CD14-positive monocyte (primary cell): ENCODE results near the gene MYLK2. TPM values are rescaled to one million over a fixed set of nuclear protein-coding genes. Genes with fewer than 3 reads are reported as not detected.

Experiments
- DNase-seq, 3 donors: peaks; one replicate each; pipeline ENCODE4 v3.0.0-alpha.2; 2011 to 2022
- H2AFZ ChIP-seq: 2 replicates; pipeline ENCODE4 v1.6.0; 2012; ENCODE audit warnings: mild to moderate bottlenecking, low read depth, low read length, inconsistent platforms; ENCODE audit not compliant: insufficient read depth, poor library complexity, severe bottlenecking
- H3K27ac ChIP-seq, 2 donors: 1 replicate in 1 of 2; 2 replicates in 1 of 2; pipeline ENCODE4 v1.5.1; 2012 to 2013; ENCODE audit warnings: low read length in 2 of 2, control low read depth in 1 of 2, inconsistent platforms in 1 of 2, low read depth in 1 of 2, mild to moderate bottlenecking in 1 of 2
- H3K27me3 ChIP-seq, 2 donors: one replicate each; pipeline versions ENCODE4 v1.6.0 to v1.6.1; 2011 to 2013; ENCODE audit warnings: low read length in 2 of 2; ENCODE audit not compliant: control insufficient read depth in 2 of 2, insufficient read depth in 2 of 2
- H3K36me3 ChIP-seq, 2 donors: replicated peaks in 1 of 2; 1 replicate in 1 of 2; 2 replicates in 1 of 2; pipeline versions ENCODE4 v1.5.1 to v1.6.1; 2012 to 2013; ENCODE audit warnings: low read length in 2 of 2, control low read depth in 1 of 2, inconsistent platforms in 1 of 2, mild to moderate bottlenecking in 1 of 2; ENCODE audit not compliant: insufficient read depth in 2 of 2, control insufficient read depth in 1 of 2
- H3K4me1 ChIP-seq, 2 donors: 1 replicate in 1 of 2; 2 replicates in 1 of 2; pipeline versions ENCODE4 v1.5.1 to v1.6.1; 2012 to 2013; ENCODE audit warnings: low read length in 2 of 2, control low read depth in 1 of 2, inconsistent platforms in 1 of 2, mild to moderate bottlenecking in 1 of 2, moderate library complexity in 1 of 2; ENCODE audit not compliant: insufficient read depth in 2 of 2, control insufficient read depth in 1 of 2
- H3K4me2 ChIP-seq: replicated peaks from 2 replicates; pipeline ENCODE3; 2012; ENCODE audit warnings: low read length, moderate library complexity, mild to moderate bottlenecking; ENCODE audit not compliant: poor library complexity, severe bottlenecking; ENCODE audit errors: extremely low read depth
- H3K4me3 ChIP-seq, 3 experiments: fragments of 200-600 bp in 1 of 3; sonication (generic) in 1 of 3; replicated peaks in 1 of 3; 1 replicate in 2 of 3; 2 replicates in 1 of 3; pipeline ENCODE4 v1.5.1; 2011 to 2013; ENCODE audit warnings: low read length in 3 of 3, mild to moderate bottlenecking in 3 of 3, control low read depth in 2 of 3, low read depth in 2 of 3, inconsistent platforms in 1 of 3, moderate library complexity in 1 of 3
- H3K79me2 ChIP-seq: 2 replicates; pipeline ENCODE4 v1.6.0; 2012; ENCODE audit warnings: mild to moderate bottlenecking, control low read depth, inconsistent platforms, low read length, moderate library complexity; ENCODE audit not compliant: insufficient read depth
- H3K9ac ChIP-seq: 2 replicates; pipeline ENCODE4 v1.6.0; 2017; ENCODE audit warnings: low read length, mild to moderate bottlenecking; ENCODE audit not compliant: insufficient read depth, poor library complexity, severe bottlenecking
- H3K9me3 ChIP-seq, 2 donors: replicated peaks in 1 of 2; 1 replicate in 1 of 2; 2 replicates in 1 of 2; pipeline versions ENCODE4 v1.5.1 to v1.6.1; 2012 to 2013; ENCODE audit warnings: low read length in 2 of 2, control low read depth in 1 of 2; ENCODE audit not compliant: control insufficient read depth in 1 of 2, insufficient read depth in 1 of 2
- H4K20me1 ChIP-seq: 2 replicates; pipeline ENCODE4 v1.6.0; 2012; ENCODE audit warnings: mild to moderate bottlenecking, low read length, control low read depth, moderate library complexity; ENCODE audit not compliant: insufficient read depth
- H3K27ac Mint-ChIP-seq, 7 donors: one replicate each; pipeline ENCODE4 v1.8.0; 2020; ENCODE audit warnings: mild to moderate bottlenecking in 7 of 7, mixed read lengths in 7 of 7, moderate library complexity in 6 of 7, inconsistent platforms in 2 of 7
- H3K27me3 Mint-ChIP-seq, 3 donors: one replicate each; pipeline ENCODE4 v1.8.0; 2021 to 2022; ENCODE audit warnings: low read depth in 3 of 3, mild to moderate bottlenecking in 3 of 3, mixed read lengths in 3 of 3, moderate library complexity in 3 of 3, inconsistent platforms in 1 of 3
- H3K36me3 Mint-ChIP-seq, 2 donors: one replicate each; pipeline ENCODE4 v1.8.0; 2020; ENCODE audit warnings: mixed read lengths in 2 of 2, inconsistent platforms in 1 of 2, mild to moderate bottlenecking in 1 of 2
- H3K4me1 Mint-ChIP-seq: one replicate; pipeline ENCODE4 v1.8.0; 2020; ENCODE audit warnings: mild to moderate bottlenecking, mixed read lengths
- H3K4me3 Mint-ChIP-seq, 2 donors: one replicate each; pipeline ENCODE4 v1.8.0; 2020; ENCODE audit warnings: mild to moderate bottlenecking in 2 of 2, mixed read lengths in 2 of 2, moderate library complexity in 1 of 2
- H3K9me3 Mint-ChIP-seq, 7 donors: one replicate each; pipeline ENCODE4 v1.8.0; 2020 to 2022; ENCODE audit warnings: mixed read lengths in 7 of 7, mild to moderate bottlenecking in 6 of 7, moderate library complexity in 6 of 7, inconsistent platforms in 2 of 7
- WGBS: methylation state at CpG from one replicate; pipeline ENCODE4 v1.1.5; 2013; ENCODE audit warnings: missing lambda C conversion rate; ENCODE audit not compliant: insufficient coverage; 5-methylcytosine and 5-hydroxymethylcytosine counted together
- intact Hi-C, 2 donors: fragments of 100-400 bp; cut with micrococcal nuclease; formaldehyde crosslinking; loops; one replicate each; pipeline versions ENCODE4 v1.15.0 to v1.15.1; 2023
- polyA plus RNA-seq, 3 donors: library from polyadenylated mRNA; depleted of rRNA in 1 of 3; unstranded in 2 of 3; stranded (reverse) in 1 of 3; fragments of 300-500 nt in 2 of 3; fragments of >200 nt in 1 of 3; fragmentation: Illumina TruSeq in 2 of 3; gene quantifications; 1 replicate in 2 of 3; 2 replicates in 1 of 3; pipeline ENCODE4 v1.2.3, GENCODE V29; 2012 to 2021
- TF ChIP-seq, protein P1 (sequence below): fragments of 200-600 bp; IDR thresholded peaks from one replicate; pipeline ENCODE4 v1.8.0; 2022; ENCODE audit warnings: antibody characterized with exemption, mild to moderate bottlenecking

MYLK2 gene
- polyA plus RNA-seq, 3 donors, result not detected

DNA sequence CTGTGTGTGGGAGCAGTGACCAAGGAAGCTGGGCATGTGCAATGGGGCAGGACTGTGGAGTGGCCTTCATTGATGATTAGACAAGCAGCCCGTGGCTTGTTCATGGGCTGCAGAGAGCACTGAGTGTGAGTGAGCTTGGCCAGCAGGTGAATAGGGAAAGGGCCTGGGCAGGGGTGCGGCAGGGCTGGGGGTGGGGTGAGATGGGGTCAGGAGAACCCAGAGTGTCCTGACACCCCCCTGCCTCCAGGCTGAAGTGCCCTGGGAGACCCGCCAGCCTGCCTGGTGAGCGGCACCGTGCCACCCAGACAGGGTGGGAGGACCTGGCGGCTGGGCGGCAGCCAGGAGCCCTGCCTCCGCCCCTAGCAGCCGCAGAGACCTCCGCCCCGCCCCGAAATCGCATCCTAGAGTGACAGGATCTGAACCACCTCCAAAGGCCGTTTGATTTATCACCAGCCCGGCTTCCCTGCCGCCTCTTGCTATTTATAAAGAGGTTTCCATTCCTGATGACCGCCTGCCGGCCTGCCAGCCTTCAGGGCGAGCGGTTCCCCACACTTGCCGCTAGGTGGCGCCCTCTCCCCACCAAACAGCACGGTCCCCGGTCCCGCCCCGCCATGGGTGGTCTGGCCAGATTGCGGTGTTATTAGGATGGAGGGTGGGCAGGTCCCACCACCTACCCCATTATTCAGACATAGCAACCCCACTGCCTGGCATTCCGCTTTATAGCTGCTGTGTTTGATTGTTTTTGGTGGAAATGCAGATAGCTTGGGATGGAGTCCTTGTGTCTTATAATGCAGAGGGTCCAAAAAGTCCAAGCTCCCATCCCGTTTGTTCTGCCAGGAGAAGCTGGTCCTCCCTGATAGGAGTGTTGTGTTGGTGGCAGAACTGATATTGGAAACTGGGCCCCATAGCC is 3.5 kb downstream of the MYLK2 start:
- no peak overlapping the region for H3K27ac Mint-ChIP-seq

More for the DNA sequence above, 3.5 kb downstream of the MYLK2 start:
- H3K36me3 Mint-ChIP-seq, result no peaks in the 10 kb centered on the region
- Histone ChIP-seq H3K9ac (peak overlapping the region; percentile 32), H4K20me1 (no peaks in the 10 kb centered on the region), H2AFZ (peak overlapping the region; percentile 74), H3K4me2 (peak overlapping the region; percentile 17), H3K79me2 (no peaks in the 10 kb centered on the region), H3K27ac (no peak overlapping the region), H3K4me1 (peaks cover 3 to 9% of the 10 kb centered on the region in 2 donors), H3K27me3 (peaks cover 0 to 6% of the 10 kb centered on the region in 2 donors), H3K4me3 (no peak overlapping the region), H3K9me3 (no peaks in the 10 kb centered on the region), H3K36me3 (no peaks in the 10 kb centered on the region)
- TF ChIP-seq, protein P1, sequence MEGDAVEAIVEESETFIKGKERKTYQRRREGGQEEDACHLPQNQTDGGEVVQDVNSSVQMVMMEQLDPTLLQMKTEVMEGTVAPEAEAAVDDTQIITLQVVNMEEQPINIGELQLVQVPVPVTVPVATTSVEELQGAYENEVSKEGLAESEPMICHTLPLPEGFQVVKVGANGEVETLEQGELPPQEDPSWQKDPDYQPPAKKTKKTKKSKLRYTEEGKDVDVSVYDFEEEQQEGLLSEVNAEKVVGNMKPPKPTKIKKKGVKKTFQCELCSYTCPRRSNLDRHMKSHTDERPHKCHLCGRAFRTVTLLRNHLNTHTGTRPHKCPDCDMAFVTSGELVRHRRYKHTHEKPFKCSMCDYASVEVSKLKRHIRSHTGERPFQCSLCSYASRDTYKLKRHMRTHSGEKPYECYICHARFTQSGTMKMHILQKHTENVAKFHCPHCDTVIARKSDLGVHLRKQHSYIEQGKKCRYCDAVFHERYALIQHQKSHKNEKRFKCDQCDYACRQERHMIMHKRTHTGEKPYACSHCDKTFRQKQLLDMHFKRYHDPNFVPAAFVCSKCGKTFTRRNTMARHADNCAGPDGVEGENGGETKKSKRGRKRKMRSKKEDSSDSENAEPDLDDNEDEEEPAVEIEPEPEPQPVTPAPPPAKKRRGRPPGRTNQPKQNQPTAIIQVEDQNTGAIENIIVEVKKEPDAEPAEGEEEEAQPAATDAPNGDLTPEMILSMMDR, result peak; percentile 98
- peaks cover 0 to 2% (median 0%) of the 10 kb centered on the region in 7 donors for H3K9me3 Mint-ChIP-seq
- 3% methylated on average over 16 of the region's 29 CpGs for WGBS
- peaks cover 2 to 8% (median 3%) of the 10 kb centered on the region in 3 donors for H3K27me3 Mint-ChIP-seq
- peak overlapping the region; percentile 24 to 74 for H3K4me3 Mint-ChIP-seq
- H3K4me1 Mint-ChIP-seq, result peaks cover 4% of the 10 kb centered on the region
- intact Hi-C loops, result loop anchor here (1.0 to 10.0 kb wide), 4 partner anchors 22 to 212 kb away; partner anchors contain the start of genes FOXS1 (in 1 of the 2) and PDRG1 (in 1 of the 2)
- DNase-seq, result peak; percentile 54 to 68 (median 60)
